ENCODE data around the gene HEPN1. TPM values are rescaled to one million over a fixed set of nuclear protein-coding genes. Genes with fewer than 3 reads are reported as not detected.
A peak's percentile ranks its signal among the peaks of the same experiment; 100 is the strongest.

The HEPN1 gene
- total and polyA plus RNA-seq, 2 of the 4 experiments (the other 2 are of a cell fraction): not detected

GRCh38 chr11:124875943-124876817 is 42.9 kb upstream of the HEPN1 start (continued):
- TF ChIP-seq MAFK (IDR thresholded peaks at IDR 0.05; ENCODE audit: low read depth, low read length): no peak
- peak; percentile 25; the same call in 1 of the 2 replicates for TF ChIP-seq USF2 (IDR thresholded peaks at IDR 0.05; ENCODE audit: low read depth, low read length)

Measured in IMR-90 (cell line).